ENCODE results near the gene PLCB1. TPM values are rescaled to one million over a fixed set of nuclear protein-coding genes. Genes with fewer than 3 reads are reported as not detected.

The PLCB1 gene
- total and polyA plus RNA-seq, 2 donors (not counting 3 experiments of a cell fraction or from before 2014, with no cell fraction given), result 10.2 to 53.4 TPM

GRCh38 chr20:8196096-8196495 is 64.0 kb downstream of the PLCB1 start:
- no TSS peak for BruUV-seq (replicated peaks)
- no peak overlapping the region for H3K9ac ChIP-seq (replicated peaks; ENCODE audit: extremely low read depth, insufficient read depth, low read length)
- FAIRE-seq (no peak), DNase-seq (ENCODE audit: low read depth, low spot score) (no peak)
- H3K27me3 ChIP-seq (ENCODE audit: control insufficient read depth in 2 of 2, insufficient read depth in 2 of 2, low read length in 2 of 2), result no peaks in the 10 kb centered on the region
- H3K27ac ChIP-seq (ENCODE audit: insufficient read depth, low read depth, low read length), result no peak overlapping the region
- H3K4me2 ChIP-seq (ENCODE audit: insufficient read depth, low read length), result no peak overlapping the region
- peaks cover 4% of the 10 kb centered on the region for H3K79me2 ChIP-seq (ENCODE audit: control insufficient read depth, insufficient read depth, low read length)
- H2AFZ ChIP-seq (ENCODE audit: low read depth, low read length), result no peak overlapping the region
- H3K4me3 ChIP-seq (replicated peaks in 1 of 3; ENCODE audit: insufficient read depth in 1 of 3, low read depth in 1 of 3, low read length in 3 of 3), result no peak overlapping the region
- H3K9me1 ChIP-seq (replicated peaks; ENCODE audit: control insufficient read depth, extremely low read depth, insufficient read depth, low read length), result no peaks in the 10 kb centered on the region
- no peaks in the 10 kb centered on the region for H3K9me3 ChIP-seq (replicated peaks; ENCODE audit: control insufficient read depth, insufficient read depth, low read length)
- dilution Hi-C loops (cut with MboI; ENCODE audit: extremely low pct_ligation_motif_present, low sequenced_read_pairs), result no loop called here
- intact Hi-C loops (cut with micrococcal nuclease), result no loop called here
- no peaks in the 10 kb centered on the region for H4K20me1 ChIP-seq (replicated peaks; ENCODE audit: control insufficient read depth, extremely low read depth, insufficient read depth, low read length)
- POLR2A ChIA-PET, result interaction anchor here (0.5 kb wide), 1 partner anchor 1437 kb away, joined by 5 read pairs; no protein-coding TSS in a partner anchor
- no peaks in the 10 kb centered on the region for H3K4me1 ChIP-seq (ENCODE audit: control insufficient read depth, extremely low read depth, insufficient read depth, low read length)
- H3K36me3 ChIP-seq (ENCODE audit: control insufficient read depth in 2 of 2, extremely low read depth in 1 of 2, insufficient read depth in 2 of 2, low read length in 2 of 2), result no peaks in the 10 kb centered on the region
- CTCF ChIA-PET, result no interaction called here
- TF ChIP-seq POLR2AphosphoS5 (IDR thresholded peaks at IDR 0.05; ENCODE audit: insufficient read depth, low read depth, low read length), result no peak
- no peak for TF ChIP-seq GATA2 (IDR thresholded peaks at IDR 0.05; ENCODE audit: insufficient read depth, insufficient read length, low read depth, low read length)
- no peak for TF ChIP-seq FOS (IDR thresholded peaks at IDR 0.05; ENCODE audit: borderline replicate concordance, insufficient read depth, low read length)
- no peak for TF ChIP-seq POLR2A (IDR thresholded peaks at IDR 0.05; ENCODE audit: low read depth, low read length)
- TF ChIP-seq, protein P1, sequence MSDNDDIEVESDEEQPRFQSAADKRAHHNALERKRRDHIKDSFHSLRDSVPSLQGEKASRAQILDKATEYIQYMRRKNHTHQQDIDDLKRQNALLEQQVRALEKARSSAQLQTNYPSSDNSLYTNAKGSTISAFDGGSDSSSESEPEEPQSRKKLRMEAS (IDR thresholded peaks at IDR 0.05; ENCODE audit: insufficient read depth, insufficient read length), result no peak
- TF ChIP-seq EZH2 (IDR thresholded peaks at IDR 0.05; ENCODE audit: borderline replicate concordance, low read depth, low read length, severe bottlenecking), result no peak
- no peak for TF ChIP-seq CTCF (IDR thresholded peaks at IDR 0.05; ENCODE audit: extremely low read depth in 1 of 2, insufficient read depth in 1 of 2, low read depth in 1 of 2, low read length in 2 of 2)
- TF ChIP-seq MYC (IDR thresholded peaks at IDR 0.05; ENCODE audit: low read depth, low read length), result no peak
- TF ChIP-seq JUN (IDR thresholded peaks at IDR 0.05; ENCODE audit: borderline replicate concordance, insufficient read depth, insufficient read length, low read depth), result no peak
